Measurements from ENCODE around the gene AVL9. TPM values are rescaled to one million over a fixed set of nuclear protein-coding genes. Genes with fewer than 3 reads are reported as not detected.
A peak's percentile ranks its signal among the peaks of the same experiment; 100 is the strongest.

AVL9 gene
- total and polyA plus RNA-seq, 2 donors = 13.3 to 19.7 TPM

DNA sequence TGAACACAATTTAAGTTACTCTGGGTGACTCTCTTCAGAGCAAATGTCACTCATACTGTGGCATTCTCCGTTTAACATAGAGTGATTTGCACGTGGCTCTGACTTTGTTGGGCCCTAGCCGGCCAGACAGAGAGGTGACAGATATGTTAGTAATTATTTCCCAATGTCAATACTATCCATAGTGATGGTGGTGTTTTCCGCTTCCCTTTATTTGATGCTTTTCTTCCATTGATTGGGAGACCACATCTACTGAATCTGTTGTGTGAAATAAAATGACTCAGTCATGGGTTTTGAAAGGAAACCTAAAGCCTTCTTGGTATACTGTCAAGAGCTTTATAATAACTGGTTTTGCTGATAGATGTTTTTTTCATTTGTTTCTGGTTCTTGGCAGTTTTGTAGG lies 7.4 kb downstream of the AVL9 start:
- H3K4me3 ChIP-seq (ENCODE audit: low read length in 2 of 2) = no peak overlapping the region
- H3K4me1 ChIP-seq (ENCODE audit: control insufficient read depth in 2 of 2, insufficient read depth in 2 of 2, low read length in 2 of 2) = no peaks in the 10 kb centered on the region
- 85% methylated on average over 4 of the region's 4 CpGs for WGBS

DNA sequence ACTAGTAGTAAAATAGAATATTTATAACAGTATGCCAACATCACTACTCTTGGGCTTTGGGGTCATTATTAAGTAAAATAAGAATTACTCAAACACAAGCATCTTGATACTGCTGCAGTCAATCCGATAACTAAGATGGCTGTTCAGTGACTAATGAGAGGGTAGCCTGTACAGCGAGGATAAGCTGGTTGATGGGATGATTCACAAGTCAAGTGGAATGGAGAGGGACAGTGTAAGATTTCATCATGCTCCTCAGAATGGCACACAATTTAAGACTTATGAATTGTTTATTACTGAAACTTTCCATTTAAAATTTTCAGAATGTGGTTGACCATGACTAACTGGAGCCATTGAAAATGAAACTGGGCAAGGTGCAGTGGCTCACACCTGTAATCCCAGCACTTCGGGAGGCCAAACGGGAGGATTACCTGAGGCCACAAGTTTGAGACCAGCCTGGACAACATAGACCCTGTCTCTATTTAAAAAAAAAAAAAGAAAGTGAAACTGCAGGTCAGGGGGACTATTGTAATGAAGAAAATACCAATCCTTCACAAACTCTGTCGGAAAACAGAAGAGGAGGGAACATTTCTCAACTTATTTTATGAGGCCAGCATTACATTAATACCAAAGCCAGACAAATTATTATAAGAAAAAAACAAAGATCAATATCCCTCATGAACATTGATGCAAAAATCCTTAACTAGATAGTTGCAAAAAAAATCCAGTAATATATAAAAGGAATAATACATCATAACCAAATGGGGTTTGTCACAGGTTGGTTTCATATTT lies 11.2 kb downstream of the AVL9 start:
- 98% methylated on average over 5 of the region's 5 CpGs for WGBS
- Histone ChIP-seq H3K4me1 (ENCODE audit: control insufficient read depth in 2 of 2, insufficient read depth in 2 of 2, low read length in 2 of 2) (no peaks in the 10 kb centered on the region), H3K27ac (ENCODE audit: low read depth in 1 of 2, low read length in 1 of 2) (no peak overlapping the region), H3K4me3 (ENCODE audit: low read length in 2 of 2) (no peak overlapping the region), H3K36me3 (ENCODE audit: control insufficient read depth in 2 of 2, insufficient read depth in 2 of 2, low read length in 1 of 2) (peaks cover 2 to 9% of the 10 kb centered on the region in 2 donors), H3K27me3 (ENCODE audit: control insufficient read depth in 2 of 2, insufficient read depth in 1 of 2, low read length in 1 of 2) (no peaks in the 10 kb centered on the region), H3K9me3 (ENCODE audit: control insufficient read depth in 2 of 2, insufficient read depth in 1 of 2, low read length in 1 of 2) (no peaks in the 10 kb centered on the region)
- DNase-seq (ENCODE audit: low read depth in 6 of 9, low spot score in 9 of 9) = no peak

More for the DNA sequence above, 7.4 kb downstream of the AVL9 start:
- Histone ChIP-seq H3K27me3 (ENCODE audit: control insufficient read depth in 2 of 2, insufficient read depth in 1 of 2, low read length in 1 of 2) (no peaks in the 10 kb centered on the region), H3K27ac (ENCODE audit: low read depth in 1 of 2, low read length in 1 of 2) (no peak overlapping the region), H3K36me3 (ENCODE audit: control insufficient read depth in 2 of 2, insufficient read depth in 2 of 2, low read length in 1 of 2) (peaks cover 0 to 3% of the 10 kb centered on the region in 2 donors), H3K9me3 (ENCODE audit: control insufficient read depth in 2 of 2, insufficient read depth in 1 of 2, low read length in 1 of 2) (no peaks in the 10 kb centered on the region)
- DNase-seq (ENCODE audit: low read depth in 6 of 9, low spot score in 9 of 9) = no peak

DNA sequence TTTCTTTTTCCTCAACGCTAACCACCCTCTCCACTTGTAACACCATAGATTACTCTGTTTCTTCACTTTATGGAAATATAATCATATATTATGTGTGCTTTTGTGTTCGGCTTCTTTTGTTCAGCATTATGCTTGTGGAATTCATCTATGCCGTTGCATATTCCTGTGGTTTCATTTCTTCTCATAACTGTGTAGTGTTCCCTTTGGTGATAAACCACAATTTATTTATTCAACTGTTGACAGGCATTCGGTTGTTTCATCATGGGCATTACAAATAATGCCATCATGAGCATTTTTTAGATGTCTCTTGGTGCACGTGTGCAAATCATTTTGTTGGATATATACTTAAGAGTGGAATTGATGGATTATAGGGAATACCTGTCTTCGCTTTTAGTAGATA lies 12.1 kb downstream of the AVL9 start:
- Histone ChIP-seq H3K36me3 (ENCODE audit: control insufficient read depth in 2 of 2, insufficient read depth in 2 of 2, low read length in 1 of 2) (peaks cover 2 to 9% of the 10 kb centered on the region in 2 donors), H3K27me3 (ENCODE audit: control insufficient read depth in 2 of 2, insufficient read depth in 1 of 2, low read length in 1 of 2) (no peaks in the 10 kb centered on the region), H3K4me1 (ENCODE audit: control insufficient read depth in 2 of 2, insufficient read depth in 2 of 2, low read length in 2 of 2) (no peaks in the 10 kb centered on the region), H3K4me3 (ENCODE audit: low read length in 2 of 2) (no peak overlapping the region), H3K27ac (ENCODE audit: low read depth in 1 of 2, low read length in 1 of 2) (no peak overlapping the region), H3K9me3 (ENCODE audit: control insufficient read depth in 2 of 2, insufficient read depth in 1 of 2, low read length in 1 of 2) (no peaks in the 10 kb centered on the region)
- no peak for DNase-seq (ENCODE audit: low read depth in 6 of 9, low spot score in 9 of 9)
- 96% methylated on average over 6 of the region's 6 CpGs for WGBS

GRCh38 chr7:32511791-32512190 lies 16.5 kb downstream of the AVL9 start:
- H3K27ac ChIP-seq (ENCODE audit: low read depth in 1 of 2, low read length in 1 of 2) = no peak overlapping the region
- peaks cover 2 to 9% of the 10 kb centered on the region in 2 donors for H3K36me3 ChIP-seq (ENCODE audit: control insufficient read depth in 2 of 2, insufficient read depth in 2 of 2, low read length in 1 of 2)
- 98% methylated on average over 4 of the region's 4 CpGs for WGBS
- H3K9me3 ChIP-seq (ENCODE audit: control insufficient read depth in 2 of 2, insufficient read depth in 1 of 2, low read length in 1 of 2) = no peaks in the 10 kb centered on the region
- DNase-seq (ENCODE audit: low read depth in 6 of 9, low spot score in 9 of 9) = no peak
- H3K27me3 ChIP-seq (ENCODE audit: control insufficient read depth in 2 of 2, insufficient read depth in 1 of 2, low read length in 1 of 2) = no peaks in the 10 kb centered on the region
- peaks cover 0 to 4% of the 10 kb centered on the region in 2 donors for H3K4me1 ChIP-seq (ENCODE audit: control insufficient read depth in 2 of 2, insufficient read depth in 2 of 2, low read length in 2 of 2)
- H3K4me3 ChIP-seq (ENCODE audit: low read length in 2 of 2) = no peak overlapping the region

GRCh38 chr7:32513210-32513609 lies 17.9 kb downstream of the AVL9 start:
- H3K36me3 ChIP-seq (ENCODE audit: control insufficient read depth in 2 of 2, insufficient read depth in 2 of 2, low read length in 1 of 2) = peaks cover 2 to 9% of the 10 kb centered on the region in 2 donors
- no peak for DNase-seq (ENCODE audit: low read depth in 6 of 9, low spot score in 9 of 9)
- H3K4me1 ChIP-seq (ENCODE audit: control insufficient read depth in 2 of 2, insufficient read depth in 2 of 2, low read length in 2 of 2) = peaks cover 0 to 4% of the 10 kb centered on the region in 2 donors
- H3K27ac ChIP-seq (ENCODE audit: low read depth in 1 of 2, low read length in 1 of 2) = no peak overlapping the region
- H3K9me3 ChIP-seq (ENCODE audit: control insufficient read depth in 2 of 2, insufficient read depth in 1 of 2, low read length in 1 of 2) = peaks cover 0 to 8% of the 10 kb centered on the region in 2 donors
- WGBS = 100% methylated on average over 1 of the region's 1 CpG
- H3K4me3 ChIP-seq (ENCODE audit: low read length in 2 of 2) = no peak overlapping the region
- no peaks in the 10 kb centered on the region for H3K27me3 ChIP-seq (ENCODE audit: control insufficient read depth in 2 of 2, insufficient read depth in 1 of 2, low read length in 1 of 2)

DNA sequence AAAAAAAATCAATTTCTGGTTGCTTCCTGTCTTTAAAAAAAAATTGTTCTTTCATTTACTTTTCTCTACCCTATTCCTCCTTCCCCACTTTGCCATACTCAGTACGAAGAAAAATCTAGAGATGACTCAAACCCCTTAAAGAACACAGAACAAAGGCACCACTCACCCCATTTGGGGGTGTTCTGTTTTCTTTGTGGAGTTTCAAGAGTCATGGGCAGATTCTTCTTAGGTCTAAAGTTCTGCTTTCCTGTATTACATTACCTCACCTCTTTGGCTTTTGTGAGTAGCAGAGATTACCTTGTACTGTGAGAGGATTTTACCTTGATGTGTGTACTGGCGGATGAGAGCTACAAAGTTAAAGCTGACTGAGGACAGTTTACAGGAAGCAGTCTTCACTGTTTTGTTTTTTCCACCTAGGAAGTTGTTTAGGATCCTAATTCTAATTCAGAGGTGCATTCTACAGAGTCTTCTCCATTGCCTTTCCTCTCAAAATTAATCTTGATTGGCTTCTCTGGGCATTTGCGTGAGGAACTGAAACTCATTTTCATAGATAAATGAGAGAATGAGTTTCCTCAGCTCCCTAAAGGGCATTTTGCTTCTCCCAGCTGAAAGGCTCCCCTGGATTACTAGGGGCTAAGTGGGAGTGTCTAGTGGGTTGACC lies 20.7 kb downstream of the AVL9 start:
- peaks cover 0 to 4% of the 10 kb centered on the region in 2 donors for H3K4me1 ChIP-seq (ENCODE audit: control insufficient read depth in 2 of 2, insufficient read depth in 2 of 2, low read length in 2 of 2)
- no peaks in the 10 kb centered on the region for H3K36me3 ChIP-seq (ENCODE audit: control insufficient read depth in 2 of 2, insufficient read depth in 2 of 2, low read length in 1 of 2)
- DNase-seq (ENCODE audit: low read depth in 6 of 9, low spot score in 9 of 9) = peak in 2 of 9 donors; percentile 32 to 48
- peaks cover 0 to 13% of the 10 kb centered on the region in 2 donors for H3K9me3 ChIP-seq (ENCODE audit: control insufficient read depth in 2 of 2, insufficient read depth in 1 of 2, low read length in 1 of 2)
- no peak overlapping the region for H3K4me3 ChIP-seq (ENCODE audit: low read length in 2 of 2)
- WGBS = 67% methylated on average over 3 of the region's 3 CpGs
- peak overlapping the region in 1 of 2 donors; percentile 42 for H3K27ac ChIP-seq (ENCODE audit: low read depth in 1 of 2, low read length in 1 of 2)
- no peaks in the 10 kb centered on the region for H3K27me3 ChIP-seq (ENCODE audit: control insufficient read depth in 2 of 2, insufficient read depth in 1 of 2, low read length in 1 of 2)

DNA sequence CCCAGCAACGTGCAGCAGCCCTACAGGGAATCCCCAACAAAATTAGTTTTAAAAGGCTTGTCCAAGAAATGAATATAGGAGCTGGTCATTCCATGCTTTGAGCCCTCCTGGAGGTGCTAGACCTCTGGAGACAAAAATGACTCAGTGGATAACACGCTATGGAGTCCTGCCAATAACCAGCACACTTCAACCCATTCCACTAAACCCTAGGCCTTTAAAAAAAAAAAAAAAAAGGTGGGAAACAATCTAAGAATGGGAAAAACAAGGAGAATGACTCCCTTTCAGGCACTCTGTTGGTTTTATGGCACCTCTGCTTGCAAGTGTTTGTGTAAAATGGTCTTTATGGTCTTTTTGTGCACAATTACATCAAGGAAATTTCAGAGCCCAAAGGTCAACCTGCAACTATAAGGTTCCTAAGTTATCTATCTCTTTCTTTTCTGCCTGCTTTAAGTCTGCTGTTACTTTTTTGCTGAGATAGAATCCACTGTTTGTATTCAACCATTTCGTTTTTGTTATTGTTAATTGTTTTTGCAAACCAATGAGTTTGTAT lies 21.3 kb downstream of the AVL9 start:
- Histone ChIP-seq H3K4me3 (ENCODE audit: low read length in 2 of 2) (no peak overlapping the region), H3K4me1 (ENCODE audit: control insufficient read depth in 2 of 2, insufficient read depth in 2 of 2, low read length in 2 of 2) (peaks cover 0 to 4% of the 10 kb centered on the region in 2 donors), H3K27ac (ENCODE audit: low read depth in 1 of 2, low read length in 1 of 2) (peak overlapping the region in 1 of 2 donors; percentile 42), H3K9me3 (ENCODE audit: control insufficient read depth in 2 of 2, insufficient read depth in 1 of 2, low read length in 1 of 2) (peaks cover 0 to 14% of the 10 kb centered on the region in 2 donors), H3K27me3 (ENCODE audit: control insufficient read depth in 2 of 2, insufficient read depth in 1 of 2, low read length in 1 of 2) (no peaks in the 10 kb centered on the region), H3K36me3 (ENCODE audit: control insufficient read depth in 2 of 2, insufficient read depth in 2 of 2, low read length in 1 of 2) (peaks cover 0 to under 1% of the 10 kb centered on the region in 2 donors)
- WGBS = 96% methylated on average over 3 of the region's 3 CpGs
- DNase-seq (ENCODE audit: low read depth in 6 of 9, low spot score in 9 of 9) = no peak

- peak in 1 of 9 donors; percentile 14 for DNase-seq (ENCODE audit: low read depth in 6 of 9, low spot score in 9 of 9)
These were observed 23.3 kb downstream of the AVL9 start for GRCh38 chr7:32518534-32519140.

More at GRCh38 chr7:32518534-32519140, 23.3 kb downstream of the AVL9 start:
- WGBS = 99% methylated on average over 2 of the region's 2 CpGs
- peaks cover 1 to 21% of the 10 kb centered on the region in 2 donors for H3K9me3 ChIP-seq (ENCODE audit: control insufficient read depth in 2 of 2, insufficient read depth in 1 of 2, low read length in 1 of 2)
- H3K36me3 ChIP-seq (ENCODE audit: control insufficient read depth in 2 of 2, insufficient read depth in 2 of 2, low read length in 1 of 2) = peaks cover 3 to 4% of the 10 kb centered on the region in 2 donors
- H3K4me3 ChIP-seq (ENCODE audit: low read length in 2 of 2) = no peak overlapping the region
- H3K27me3 ChIP-seq (ENCODE audit: control insufficient read depth in 2 of 2, insufficient read depth in 1 of 2, low read length in 1 of 2) = no peaks in the 10 kb centered on the region
- no peak overlapping the region for H3K27ac ChIP-seq (ENCODE audit: low read depth in 1 of 2, low read length in 1 of 2)
- peaks cover 0 to 4% of the 10 kb centered on the region in 2 donors for H3K4me1 ChIP-seq (ENCODE audit: control insufficient read depth in 2 of 2, insufficient read depth in 2 of 2, low read length in 2 of 2)
